HCT116 (cell line): ENCODE measurements around the gene GRIP1. TPM values are rescaled to one million over a fixed set of nuclear protein-coding genes. Genes with fewer than 3 reads are reported as not detected.

Experiments
- ATAC-seq: fragments of 200-7000 bp; cut with Tn5 transposase; 2 replicates; pipeline ENCODE4 v1.9.1; 2020; ENCODE audit warnings: mild to moderate bottlenecking, moderate library complexity
- BruUV-seq: library from RNA; stranded (reverse); fragments of 400-500 nt; replicated peaks from 2 replicates; lab custom pipeline; 2021; lab: Mats Ljungman, UMichigan
- CTCF ChIA-PET: fragments of 300-600 bp; sonication (Branson Sonifier 250); formaldehyde crosslinking; loops from one replicate; lab custom pipeline; 2021; ENCODE audit warnings: antibody characterized with exemption; lab: Charles Lee
- POLR2A ChIA-PET: fragments of 300-600, 350-600 bp; sonication (Branson Sonifier 250); formaldehyde crosslinking; loops from one replicate; lab custom pipeline; 2021; ENCODE audit warnings: antibody characterized with exemption; lab: Charles Lee
- RAD21 ChIA-PET, 2 experiments: fragments of 300-600 bp; sonication (Branson Sonifier 250); formaldehyde crosslinking; loops; one replicate each; lab custom pipeline; 2023; ENCODE audit warnings: low total read pairs in 2 of 2; ENCODE audit not compliant: uncharacterized antibody in 2 of 2, unreplicated experiment in 2 of 2, low non-redundant PET in 1 of 2; lab: Charles Lee
- DNase-seq: peaks from one replicate; pipeline ENCODE4 v3.0.0-alpha.2; 2010; ENCODE audit warnings: low read depth, low spot score
- H2AFZ ChIP-seq: fragments of 200-600 bp; shearing (Covaris generic), sonication (generic); 2 replicates; pipeline ENCODE4 v1.6.1; 2017; ENCODE audit warnings: low read depth, mixed run types, mixed read lengths, antibody characterized with exemption, low read length; ENCODE audit not compliant: poor library complexity, severe bottlenecking
- H3K27ac ChIP-seq: 2 replicates; pipeline ENCODE4 v1.5.1; 2012; ENCODE audit warnings: low read depth, low read length
- H3K27me3 ChIP-seq: fragments of 200-600 bp; sonication (generic); 2 replicates; pipeline ENCODE4 v1.6.1; 2016; ENCODE audit warnings: mixed run types, low read length, mixed read lengths; ENCODE audit not compliant: insufficient read depth
- H3K36me3 ChIP-seq, 2 experiments: fragments of 200-500 bp in 1 of 2; fragments of 200-600 bp in 1 of 2; sonication (Bioruptor generic) in 1 of 2; sonication (generic) in 1 of 2; 2 replicates each; pipeline versions ENCODE4 v1.5.1 to v1.6.1; 2014 to 2016; ENCODE audit warnings: low read length in 2 of 2, inconsistent platforms in 1 of 2, mixed read lengths in 1 of 2, mixed run types in 1 of 2; ENCODE audit not compliant: insufficient read depth in 2 of 2, control insufficient read depth in 1 of 2
- H3K4me1 ChIP-seq, 2 experiments: fragments of 200-600 bp in 1 of 2; sonication (generic) in 1 of 2; 2 replicates each; pipeline versions ENCODE4 v1.5.1 to v1.6.1; 2012 to 2017; ENCODE audit warnings: low read length in 2 of 2, inconsistent platforms in 1 of 2, mild to moderate bottlenecking in 1 of 2, mixed read lengths in 1 of 2, mixed run types in 1 of 2, moderate library complexity in 1 of 2; ENCODE audit not compliant: insufficient read depth in 2 of 2, control insufficient read depth in 1 of 2
- H3K4me2 ChIP-seq: fragments of 200-600 bp; sonication (generic); 2 replicates; pipeline ENCODE4 v1.6.1; 2017; ENCODE audit warnings: mixed run types, low read length, mixed read lengths
- H3K4me3 ChIP-seq, 2 experiments: fragments of 200-600 bp in 1 of 2; sonication (generic) in 1 of 2; replicated peaks in 1 of 2; 2 replicates each; pipeline ENCODE4 v1.5.1; 2011 to 2016; ENCODE audit warnings: low read length in 2 of 2, control low read depth in 1 of 2, low read depth in 1 of 2, mild to moderate bottlenecking in 1 of 2, mixed read lengths in 1 of 2, mixed run types in 1 of 2
- H3K79me2 ChIP-seq: fragments of 200-600 bp; sonication (generic); 2 replicates; pipeline ENCODE4 v1.6.1; 2017; ENCODE audit warnings: mild to moderate bottlenecking, mixed run types, low read length, moderate library complexity, mixed read lengths; ENCODE audit not compliant: insufficient read depth
- H3K9ac ChIP-seq: fragments of 200-600 bp; sonication (generic); 2 replicates; pipeline ENCODE4 v1.6.1; 2016; ENCODE audit warnings: low read length, mixed read lengths
- H3K9me2 ChIP-seq: fragments of 200-600 bp; sonication (generic), shearing (Covaris generic); 2 replicates; pipeline ENCODE4 v1.6.1; 2017; ENCODE audit warnings: mixed run types, mild to moderate bottlenecking, moderate library complexity; ENCODE audit not compliant: insufficient read depth
- H3K9me3 ChIP-seq, 2 experiments: fragments of 200-500 bp in 1 of 2; fragments of 200-600 bp in 1 of 2; sonication (Bioruptor generic) in 1 of 2; sonication (generic) in 1 of 2; 2 replicates each; pipeline ENCODE4 v1.6.1; 2014 to 2017; ENCODE audit warnings: low read length in 2 of 2, mixed read lengths in 2 of 2, inconsistent platforms in 1 of 2, low read depth in 1 of 2, mild to moderate bottlenecking in 1 of 2, mixed run types in 1 of 2, moderate library complexity in 1 of 2; ENCODE audit not compliant: control insufficient read depth in 1 of 2, insufficient read depth in 1 of 2
- H4K20me1 ChIP-seq: fragments of 200-600 bp; sonication (generic), shearing (Covaris generic); 2 replicates; pipeline ENCODE4 v1.6.1; 2017; ENCODE audit warnings: mixed run types, mild to moderate bottlenecking, moderate library complexity; ENCODE audit not compliant: insufficient read depth
- ATF3 ChIP-seq: IDR thresholded peaks from 2 replicates; pipeline ENCODE4 v1.6.1; 2012
- CBX3 ChIP-seq: IDR thresholded peaks from 2 replicates; pipeline ENCODE4 v1.6.1; 2012; ENCODE audit warnings: low read depth
- CTCF ChIP-seq, 3 experiments: fragments of 200-600 bp in 1 of 3; sonication (generic) in 1 of 3; IDR thresholded peaks in 2 of 3; conservative IDR thresholded peaks in 1 of 3; 2 replicates each; pipeline ENCODE4 v1.5.1; 2012 to 2017; ENCODE audit warnings: low read depth in 2 of 3, low read length in 2 of 3, antibody characterized with exemption in 1 of 3, borderline replicate concordance in 1 of 3, control low read depth in 1 of 3, mild to moderate bottlenecking in 1 of 3, mixed read lengths in 1 of 3, mixed run types in 1 of 3, moderate library complexity in 1 of 3; ENCODE audit not compliant: insufficient read depth in 1 of 3
- EGR1 ChIP-seq: IDR thresholded peaks from 2 replicates; pipeline ENCODE4 v1.6.1; 2012; ENCODE audit warnings: low read depth
- ELF1 ChIP-seq: IDR thresholded peaks from 2 replicates; pipeline ENCODE4 v1.6.1; 2012; ENCODE audit warnings: low read depth, borderline replicate concordance
- EZH2 ChIP-seq: fragments of 200-600 bp; sonication (generic); IDR thresholded peaks from 2 replicates; pipeline ENCODE4 v1.6.1; 2017; ENCODE audit warnings: antibody characterized with exemption, mixed run types
- EZH2phosphoT487 ChIP-seq: fragments of 200-600 bp; IDR thresholded peaks from 2 replicates; pipeline ENCODE4 v1.6.1; 2018; ENCODE audit warnings: antibody characterized with exemption, borderline replicate concordance
- FOSL1 ChIP-seq: IDR thresholded peaks from 2 replicates; pipeline ENCODE4 v1.6.1; 2012; ENCODE audit warnings: low read depth
- JUND ChIP-seq: IDR thresholded peaks from 2 replicates; pipeline ENCODE4 v1.6.1; 2012
- MAX ChIP-seq: IDR thresholded peaks from 2 replicates; pipeline ENCODE4 v1.6.1; 2012
- POLR2A ChIP-seq: IDR thresholded peaks from 2 replicates; pipeline ENCODE4 v1.7.0; 2011; ENCODE audit warnings: borderline replicate concordance; ENCODE audit not compliant: insufficient read depth, insufficient read length; ENCODE audit errors: extremely low read depth
- POLR2AphosphoS5 ChIP-seq: IDR thresholded peaks from 2 replicates; pipeline ENCODE4 v1.6.1; 2011; ENCODE audit warnings: mild to moderate bottlenecking, low read depth, low read length, moderate library complexity
- RAD21 ChIP-seq: IDR thresholded peaks from 2 replicates; pipeline ENCODE4 v1.6.1; 2012; ENCODE audit warnings: low read depth, mild to moderate bottlenecking
- SIN3A ChIP-seq: IDR thresholded peaks from 2 replicates; pipeline ENCODE4 v1.6.1; 2012; ENCODE audit warnings: low read depth
- SP1 ChIP-seq: IDR thresholded peaks from 2 replicates; pipeline ENCODE4 v1.6.1; 2012; ENCODE audit warnings: low read depth
- TCF7L2 ChIP-seq: IDR thresholded peaks from 2 replicates; pipeline ENCODE4 v1.7.0; 2011; ENCODE audit warnings: borderline replicate concordance, inconsistent platforms; ENCODE audit not compliant: insufficient read depth, insufficient read length; ENCODE audit errors: extremely low read depth
- ZBTB33 ChIP-seq: IDR thresholded peaks from 2 replicates; pipeline ENCODE4 v1.6.1; 2011; ENCODE audit warnings: mild to moderate bottlenecking, low read length, moderate library complexity; ENCODE audit not compliant: insufficient replicate concordance; ENCODE audit errors: extremely low read depth
- ZFX ChIP-seq: fragments of 450-650 bp; IDR thresholded peaks from 2 replicates; pipeline ENCODE4 v1.6.1; 2017
- intact Hi-C: fragments of 100-400 bp; cut with micrococcal nuclease; formaldehyde crosslinking; loops from 2 replicates; pipeline ENCODE4 v1.10.0; 2022
- total RNA-seq: library from RNA; stranded (reverse); gene quantifications from one replicate; pipeline ENCODE4 v1.2.1, GENCODE V29; 2021; ENCODE audit not compliant: unreplicated experiment
- TF ChIP-seq, protein P1 (sequence below): IDR thresholded peaks from 2 replicates; pipeline ENCODE4 v1.6.1; 2012; ENCODE audit warnings: low read depth

The GRIP1 gene
- total RNA-seq, 1 experiment from 2014 or later, result not detected

- no TSS peak for BruUV-seq
- H3K4me2 ChIP-seq, result no peak overlapping the region
- ChIA-PET RAD21 (no interaction called here), CTCF (no interaction called here), POLR2A (no interaction called here)
- H3K9me3 ChIP-seq, result no peaks in the 10 kb centered on the region
- H2AFZ ChIP-seq, result no peak overlapping the region
- TF ChIP-seq TCF7L2 (no peak), EGR1 (no peak), FOSL1 (no peak), CBX3 (no peak), ELF1 (no peak), EZH2 (no peak), ZBTB33 (no peak), ATF3 (no peak), SIN3A (no peak), POLR2A (no peak), EZH2phosphoT487 (no peak), MAX (no peak), ZFX (no peak), RAD21 (no peak), SP1 (no peak), CTCF (IDR thresholded peaks at IDR 0.05 in 2 of 3, conservative IDR thresholded peaks at IDR 0.05 in 1 of 3; ENCODE audit: borderline replicate concordance in 1 of 3, insufficient read depth in 1 of 3, low read depth in 2 of 3, low read length in 2 of 3) (no peak), JUND (no peak), POLR2AphosphoS5 (no peak)
- TF ChIP-seq, protein P1, sequence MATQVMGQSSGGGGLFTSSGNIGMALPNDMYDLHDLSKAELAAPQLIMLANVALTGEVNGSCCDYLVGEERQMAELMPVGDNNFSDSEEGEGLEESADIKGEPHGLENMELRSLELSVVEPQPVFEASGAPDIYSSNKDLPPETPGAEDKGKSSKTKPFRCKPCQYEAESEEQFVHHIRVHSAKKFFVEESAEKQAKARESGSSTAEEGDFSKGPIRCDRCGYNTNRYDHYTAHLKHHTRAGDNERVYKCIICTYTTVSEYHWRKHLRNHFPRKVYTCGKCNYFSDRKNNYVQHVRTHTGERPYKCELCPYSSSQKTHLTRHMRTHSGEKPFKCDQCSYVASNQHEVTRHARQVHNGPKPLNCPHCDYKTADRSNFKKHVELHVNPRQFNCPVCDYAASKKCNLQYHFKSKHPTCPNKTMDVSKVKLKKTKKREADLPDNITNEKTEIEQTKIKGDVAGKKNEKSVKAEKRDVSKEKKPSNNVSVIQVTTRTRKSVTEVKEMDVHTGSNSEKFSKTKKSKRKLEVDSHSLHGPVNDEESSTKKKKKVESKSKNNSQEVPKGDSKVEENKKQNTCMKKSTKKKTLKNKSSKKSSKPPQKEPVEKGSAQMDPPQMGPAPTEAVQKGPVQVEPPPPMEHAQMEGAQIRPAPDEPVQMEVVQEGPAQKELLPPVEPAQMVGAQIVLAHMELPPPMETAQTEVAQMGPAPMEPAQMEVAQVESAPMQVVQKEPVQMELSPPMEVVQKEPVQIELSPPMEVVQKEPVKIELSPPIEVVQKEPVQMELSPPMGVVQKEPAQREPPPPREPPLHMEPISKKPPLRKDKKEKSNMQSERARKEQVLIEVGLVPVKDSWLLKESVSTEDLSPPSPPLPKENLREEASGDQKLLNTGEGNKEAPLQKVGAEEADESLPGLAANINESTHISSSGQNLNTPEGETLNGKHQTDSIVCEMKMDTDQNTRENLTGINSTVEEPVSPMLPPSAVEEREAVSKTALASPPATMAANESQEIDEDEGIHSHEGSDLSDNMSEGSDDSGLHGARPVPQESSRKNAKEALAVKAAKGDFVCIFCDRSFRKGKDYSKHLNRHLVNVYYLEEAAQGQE, result no peak
- intact Hi-C loops, result no loop called here
- H3K4me1 ChIP-seq, result no peaks in the 10 kb centered on the region
- H3K27me3 ChIP-seq, result peaks cover 52% of the 10 kb centered on the region
- DNase-seq (no peak), ATAC-seq (no peak)
- H4K20me1 ChIP-seq, result no peaks in the 10 kb centered on the region; the same call in 1 of the 2 replicates
- H3K9me2 ChIP-seq, result no peaks in the 10 kb centered on the region
- H3K4me3 ChIP-seq, result no peak overlapping the region
- H3K27ac ChIP-seq, result no peak overlapping the region
- H3K79me2 ChIP-seq, result no peaks in the 10 kb centered on the region
- no peaks in the 10 kb centered on the region for H3K36me3 ChIP-seq
- no peak overlapping the region for H3K9ac ChIP-seq
These were observed 38.0 kb downstream of the GRIP1 start for GRCh38 chr12:66640691-66641460.
